IMR-90 (cell line): ENCODE results near the gene LONP2. TPM values are rescaled to one million over a fixed set of nuclear protein-coding genes. Genes with fewer than 3 reads are reported as not detected.

Source experiments
- ATAC-seq: fragments of 200-7000 bp; cut with Tn5 transposase; 2 replicates; pipeline ENCODE4 v1.9.1; 2020; ENCODE audit warnings: low read depth, mild to moderate bottlenecking, moderate library complexity
- BruUV-seq: library from RNA; stranded (reverse); fragments of 400-500 nt; replicated peaks from 2 replicates; lab custom pipeline; 2021; lab: Mats Ljungman, UMichigan
- CTCF ChIA-PET: fragments of 300-600 bp; formaldehyde crosslinking; extraction: SDS; loops from one replicate; lab custom pipeline; 2021; ENCODE audit warnings: antibody characterized with exemption; lab: Yijun Ruan, JAX
- POLR2A ChIA-PET: fragments of 300-600 bp; sonication (Branson Sonifier 250); formaldehyde crosslinking; loops from one replicate; lab custom pipeline; 2022; ENCODE audit warnings: antibody characterized with exemption; ENCODE audit not compliant: unreplicated experiment; lab: Charles Lee
- DNase-seq: peaks from one replicate; pipeline ENCODE4 v3.0.0; 2013
- H2AFZ ChIP-seq: replicated peaks from 2 replicates; pipeline ENCODE3; 2013; ENCODE audit warnings: low read length, mild to moderate bottlenecking; ENCODE audit not compliant: poor library complexity
- H2AK5ac ChIP-seq: 2 replicates; pipeline ENCODE4 v1.6.1; 2013; ENCODE audit warnings: low read depth, low read length, inconsistent platforms
- H2AK9ac ChIP-seq: replicated peaks from 2 replicates; pipeline ENCODE3; 2013; ENCODE audit warnings: mild to moderate bottlenecking, low read depth, low read length, moderate library complexity; ENCODE audit not compliant: poor library complexity
- H2BK120ac ChIP-seq: 2 replicates; pipeline ENCODE4 v1.6.1; 2013; ENCODE audit warnings: low read depth, low read length, inconsistent platforms
- H2BK15ac ChIP-seq: 3 replicates; pipeline ENCODE4 v1.6.1; 2013; ENCODE audit warnings: low read depth, low read length, inconsistent platforms
- H2BK20ac ChIP-seq: 2 replicates; pipeline ENCODE4 v1.6.1; 2013; ENCODE audit warnings: low read depth, mild to moderate bottlenecking, inconsistent platforms, low read length, moderate library complexity
- H2BK5ac ChIP-seq: 2 replicates; pipeline ENCODE4 v1.6.1; 2013; ENCODE audit warnings: mild to moderate bottlenecking, low read depth, low read length, inconsistent platforms; ENCODE audit not compliant: poor library complexity, severe bottlenecking
- H3K14ac ChIP-seq: replicated peaks from 2 replicates; pipeline ENCODE4 v1.6.1; 2013; ENCODE audit warnings: low read depth, low read length, inconsistent platforms
- H3K18ac ChIP-seq: 2 replicates; pipeline ENCODE4 v1.6.1; 2013; ENCODE audit warnings: low read depth, low read length, control low read depth
- H3K23ac ChIP-seq: 2 replicates; pipeline ENCODE4 v1.6.1; 2013; ENCODE audit warnings: low read depth, low read length, inconsistent platforms
- H3K27ac ChIP-seq: 2 replicates; pipeline ENCODE4 v1.5.1; 2013; ENCODE audit warnings: mild to moderate bottlenecking, control low read depth, low read length; ENCODE audit not compliant: insufficient read depth
- H3K27me3 ChIP-seq: 2 replicates; pipeline ENCODE4 v1.6.1; 2013; ENCODE audit warnings: low read length; ENCODE audit not compliant: control insufficient read depth, insufficient read depth
- H3K36me3 ChIP-seq: 2 replicates; pipeline ENCODE4 v1.6.1; 2013; ENCODE audit warnings: low read length, mixed read lengths; ENCODE audit not compliant: control insufficient read depth, insufficient read depth
- H3K4ac ChIP-seq: 2 replicates; pipeline ENCODE4 v1.6.1; 2013; ENCODE audit warnings: low read depth, low read length, inconsistent platforms
- H3K4me1 ChIP-seq: 2 replicates; pipeline ENCODE4 v1.6.1; 2013; ENCODE audit warnings: low read length, mixed read lengths; ENCODE audit not compliant: control insufficient read depth, insufficient read depth
- H3K4me2 ChIP-seq: 2 replicates; pipeline ENCODE4 v1.6.1; 2013; ENCODE audit warnings: low read depth, mild to moderate bottlenecking, control low read depth, low read length, moderate library complexity
- H3K4me3 ChIP-seq: 2 replicates; pipeline ENCODE4 v1.5.1; 2013; ENCODE audit warnings: low read depth, mild to moderate bottlenecking, control low read depth, low read length, moderate library complexity; ENCODE audit not compliant: insufficient read depth
- H3K56ac ChIP-seq: 2 replicates; pipeline ENCODE4 v1.6.1; 2013; ENCODE audit warnings: low read length, inconsistent platforms; ENCODE audit not compliant: insufficient read depth; ENCODE audit errors: extremely low read depth
- H3K79me1 ChIP-seq, 2 experiments: 2 replicates each; pipeline ENCODE4 v1.6.1; 2013; ENCODE audit warnings: low read length in 2 of 2, inconsistent platforms in 1 of 2, low read depth in 1 of 2
- H3K9ac ChIP-seq: 2 replicates; pipeline ENCODE4 v1.6.1; 2013; ENCODE audit warnings: low read depth, low read length, control low read depth
- H3K9me1 ChIP-seq: 2 replicates; pipeline ENCODE4 v1.6.1; 2013; ENCODE audit warnings: low read length, inconsistent platforms; ENCODE audit not compliant: insufficient read depth
- H3K9me3 ChIP-seq: 2 replicates; pipeline ENCODE4 v1.6.1; 2013; ENCODE audit warnings: low read length; ENCODE audit not compliant: control insufficient read depth, insufficient read depth
- H4K20me1 ChIP-seq: 2 replicates; pipeline ENCODE4 v1.6.1; 2013; ENCODE audit warnings: low read length, inconsistent platforms; ENCODE audit not compliant: insufficient read depth
- H4K5ac ChIP-seq: 2 replicates; pipeline ENCODE4 v1.6.1; 2013; ENCODE audit warnings: mild to moderate bottlenecking, low read depth, low read length, control low read depth
- H4K8ac ChIP-seq, 2 experiments: 2 replicates each; pipeline ENCODE4 v1.6.1; 2013; ENCODE audit warnings: low read depth in 2 of 2, low read length in 2 of 2, control low read depth in 1 of 2, inconsistent platforms in 1 of 2
- H4K91ac ChIP-seq: 2 replicates; pipeline ENCODE4 v1.6.1; 2013; ENCODE audit warnings: low read depth, low read length, inconsistent platforms; ENCODE audit not compliant: insufficient read depth
- BHLHE40 ChIP-seq: fragments of 150-350 bp; IDR thresholded peaks from 2 replicates; pipeline ENCODE4 v1.6.1; 2016; ENCODE audit warnings: mild to moderate bottlenecking, low read depth, low read length
- CEBPB ChIP-seq: IDR thresholded peaks from 2 replicates; pipeline ENCODE4 v1.6.1; 2012; ENCODE audit warnings: low read depth, low read length, improper control_type of control experiment
- CHD1 ChIP-seq: IDR thresholded peaks from 2 replicates; pipeline ENCODE4 v1.6.1; 2012; ENCODE audit warnings: low read depth, low read length, improper control_type of control experiment
- CTCF ChIP-seq: conservative IDR thresholded peaks from 2 replicates; pipeline ENCODE4 v1.5.1; 2012; ENCODE audit warnings: mild to moderate bottlenecking, low read depth, low read length, improper control_type of control experiment
- FOS ChIP-seq: fragments of 150-350 bp; IDR thresholded peaks from 2 replicates; pipeline ENCODE4 v1.6.1; 2016; ENCODE audit warnings: low read depth, low read length
- MAFK ChIP-seq: IDR thresholded peaks from 2 replicates; pipeline ENCODE4 v1.6.1; 2012; ENCODE audit warnings: low read depth, low read length, improper control_type of control experiment
- MAZ ChIP-seq: IDR thresholded peaks from 2 replicates; pipeline ENCODE4 v1.6.1; 2012; ENCODE audit warnings: low read depth, mild to moderate bottlenecking, low read length, improper control_type of control experiment, moderate library complexity, borderline replicate concordance
- MXI1 ChIP-seq: IDR thresholded peaks from 2 replicates; pipeline ENCODE4 v1.6.1; 2012; ENCODE audit warnings: low read depth, mild to moderate bottlenecking, low read length, moderate library complexity, borderline replicate concordance
- NFE2L2 ChIP-seq: fragments of 150-350 bp; IDR thresholded peaks from 2 replicates; pipeline ENCODE4 v1.6.1; 2016; ENCODE audit warnings: low read depth, mild to moderate bottlenecking, low read length
- POLR2A ChIP-seq: IDR thresholded peaks from 2 replicates; pipeline ENCODE4 v1.6.1; 2012; ENCODE audit warnings: mild to moderate bottlenecking, low read depth, low read length
- RAD21 ChIP-seq: IDR thresholded peaks from 2 replicates; pipeline ENCODE4 v1.6.1; 2012; ENCODE audit warnings: low read length, improper control_type of control experiment
- RCOR1 ChIP-seq: IDR thresholded peaks from 2 replicates; pipeline ENCODE4 v1.6.1; 2012; ENCODE audit warnings: mild to moderate bottlenecking, low read length, improper control_type of control experiment; ENCODE audit not compliant: insufficient replicate concordance
- RFX5 ChIP-seq: IDR thresholded peaks from 2 replicates; pipeline ENCODE4 v1.8.0; 2012; ENCODE audit warnings: low read depth, mild to moderate bottlenecking, low read length, moderate library complexity
- SMC3 ChIP-seq: fragments of 150-350 bp; IDR thresholded peaks from 2 replicates; pipeline ENCODE4 v1.6.1; 2016; ENCODE audit warnings: low read depth, mild to moderate bottlenecking, antibody characterized with exemption, low read length, moderate library complexity
- USF2 ChIP-seq: fragments of 150-350 bp; IDR thresholded peaks from 2 replicates; pipeline ENCODE4 v1.6.1; 2017; ENCODE audit warnings: mild to moderate bottlenecking, antibody characterized with exemption, low read length, low read depth
- WGBS, 2 experiments: methylation state at CpG; one replicate each; pipeline versions ENCODE4 v1.1.5 to v1.1.7; 2013; ENCODE audit warnings: missing lambda C conversion rate in 2 of 2; ENCODE audit not compliant: insufficient read length in 1 of 2; ENCODE audit errors: extremely low coverage in 2 of 2; 5-methylcytosine and 5-hydroxymethylcytosine counted together
- dilution Hi-C: fragments of 300-500 bp; cut with HindIII; formaldehyde crosslinking; loops from one replicate; pipeline ENCODE4 v1.14.3; 2018; ENCODE audit warnings: low sequenced_read_pairs; ENCODE audit not compliant: unreplicated experiment
- in situ Hi-C: fragments of 300-500 bp; cut with MboI; formaldehyde crosslinking; loops from 3 replicates; pipeline ENCODE4 v1.14.3; 2019; ENCODE audit warnings: low sequenced_read_pairs, inconsistent platforms, mixed read lengths
- intact Hi-C: fragments of 100-400 bp; cut with micrococcal nuclease; formaldehyde crosslinking; loops from 2 replicates; pipeline ENCODE4 v1.10.0; 2022
- polyA plus RNA-seq, 3 experiments: library from polyadenylated mRNA; depleted of rRNA; stranded (reverse); fragments of >200 nt; gene quantifications; 2 replicates each; pipeline ENCODE4 v1.2.3, GENCODE V29; 2012; ENCODE audit warnings: low replicate concordance in 1 of 3
- total RNA-seq: library from RNA; depleted of rRNA; stranded (reverse); fragments of >200 nt; gene quantifications from 2 replicates; pipeline ENCODE4 v1.2.3, GENCODE V29; 2012
- TF ChIP-seq, protein P1 (sequence below): fragments of 150-350 bp; IDR thresholded peaks from 2 replicates; pipeline ENCODE4 v1.6.1; 2016; ENCODE audit warnings: low read depth, mild to moderate bottlenecking, low read length, moderate library complexity, borderline replicate concordance

The LONP2 gene
- total and polyA plus RNA-seq, 2 of the 4 experiments (the other 2 are of a cell fraction) = 31.5 to 90.9 TPM

GRCh38 chr16:48282636-48283263 is 38.6 kb downstream of the LONP2 start:
- no peak overlapping the region for H2AK9ac ChIP-seq
- H2BK5ac ChIP-seq = no peak overlapping the region
- no CpG with 5 or more reads among the region's 2 CpGs for WGBS, 2 experiments
- no peak overlapping the region for H3K4ac ChIP-seq
- H2BK15ac ChIP-seq = no peak overlapping the region
- H3K4me1 ChIP-seq = peaks cover 2% of the 10 kb centered on the region
- ATAC-seq (no peak), DNase-seq (no peak)
- POLR2A ChIA-PET = no interaction called here
- no peak overlapping the region for H2BK120ac ChIP-seq
- no peak overlapping the region for H3K23ac ChIP-seq
- intact Hi-C loops = no loop called here
- H3K4me2 ChIP-seq = no peak overlapping the region
- H3K9ac ChIP-seq = no peak overlapping the region
- H3K4me3 ChIP-seq = no peak overlapping the region
- peaks cover 17% of the 10 kb centered on the region for H3K36me3 ChIP-seq
- H4K8ac ChIP-seq = no peak overlapping the region
- no peak overlapping the region for H2AFZ ChIP-seq
- no peak overlapping the region for H3K14ac ChIP-seq
- H2BK20ac ChIP-seq = no peak overlapping the region
- dilution Hi-C loops = no loop called here
- no peak overlapping the region for H3K18ac ChIP-seq
- peaks cover 28 to 36% of the 10 kb centered on the region in 2 experiments for H3K79me1 ChIP-seq
- in situ Hi-C loops = no loop called here
- H4K91ac ChIP-seq = no peak overlapping the region
- no peak overlapping the region for H3K56ac ChIP-seq
- no peaks in the 10 kb centered on the region for H3K27me3 ChIP-seq
- peaks cover 12% of the 10 kb centered on the region for H3K9me3 ChIP-seq
- H3K9me1 ChIP-seq = no peaks in the 10 kb centered on the region
- no peak overlapping the region for H3K27ac ChIP-seq
- CTCF ChIA-PET = interaction anchor here (1.0 kb wide), 1 partner anchor 341 kb away, joined by 3 read pairs; no protein-coding TSS in a partner anchor
- no TSS peak for BruUV-seq
- H2AK5ac ChIP-seq = no peak overlapping the region
- no peak for TF ChIP-seq CTCF
- no peak for TF ChIP-seq SMC3
- no peak for TF ChIP-seq CEBPB
- no peak for TF ChIP-seq RCOR1
- TF ChIP-seq CHD1 = no peak
- no peak for TF ChIP-seq RAD21
- TF ChIP-seq BHLHE40 = no peak
- TF ChIP-seq, protein P1, sequence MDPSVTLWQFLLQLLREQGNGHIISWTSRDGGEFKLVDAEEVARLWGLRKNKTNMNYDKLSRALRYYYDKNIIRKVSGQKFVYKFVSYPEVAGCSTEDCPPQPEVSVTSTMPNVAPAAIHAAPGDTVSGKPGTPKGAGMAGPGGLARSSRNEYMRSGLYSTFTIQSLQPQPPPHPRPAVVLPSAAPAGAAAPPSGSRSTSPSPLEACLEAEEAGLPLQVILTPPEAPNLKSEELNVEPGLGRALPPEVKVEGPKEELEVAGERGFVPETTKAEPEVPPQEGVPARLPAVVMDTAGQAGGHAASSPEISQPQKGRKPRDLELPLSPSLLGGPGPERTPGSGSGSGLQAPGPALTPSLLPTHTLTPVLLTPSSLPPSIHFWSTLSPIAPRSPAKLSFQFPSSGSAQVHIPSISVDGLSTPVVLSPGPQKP = no peak
- no peak for TF ChIP-seq FOS
- no peak for TF ChIP-seq MXI1
- no peak for TF ChIP-seq POLR2A
- no peak for TF ChIP-seq USF2
- TF ChIP-seq MAFK = no peak
- TF ChIP-seq RFX5 = no peak
- no peak for TF ChIP-seq MAZ
- TF ChIP-seq NFE2L2 = no peak
- no peak overlapping the region for H4K5ac ChIP-seq
- no peaks in the 10 kb centered on the region for H4K20me1 ChIP-seq
